HG02798 (cell line): Measurements from ENCODE around the gene PDK2.

Source experiments
- ATAC-seq: cut with Tn5 transposase; IDR thresholded peaks from one replicate; pipeline ENCODE4 v1.9.1; 2021; ENCODE audit warnings: mild to moderate bottlenecking; ENCODE audit not compliant: unreplicated experiment, poor library complexity

The PDK2 gene

GRCh38 chr17:50113624-50114320 is 18.6 kb downstream of the PDK2 start:
- ATAC-seq: no peak

GRCh38 chr17:50114401-50114800 is 19.2 kb downstream of the PDK2 start:
- ATAC-seq: no peak

- ATAC-seq: no peak
Measured at GRCh38 chr17:50114849-50115357, 19.8 kb downstream of the PDK2 start.

- ATAC-seq: no peak
Measured at GRCh38 chr17:50115756-50116155, 20.6 kb downstream of the PDK2 start.

- ATAC-seq: no peak
Measured at GRCh38 chr17:50117202-50118051, 22.3 kb downstream of the PDK2 start.

- ATAC-seq: no peak
Measured at GRCh38 chr17:50118076-50118827, 23.1 kb downstream of the PDK2 start.

- no peak for ATAC-seq
Measured at GRCh38 chr17:50118828-50119218, 23.7 kb downstream of the PDK2 start.

GRCh38 chr17:50120475-50121253 is 25.5 kb downstream of the PDK2 start:
- ATAC-seq: no peak

GRCh38 chr17:50122945-50123344 is 27.8 kb downstream of the PDK2 start:
- ATAC-seq: no peak

GRCh38 chr17:50123649-50124349 is 28.6 kb downstream of the PDK2 start:
- no peak for ATAC-seq

GRCh38 chr17:50125420-50125997 is 30.4 kb downstream of the PDK2 start:
- no peak for ATAC-seq

GRCh38 chr17:50127697-50128361 is 32.7 kb downstream of the PDK2 start:
- ATAC-seq: no peak

- ATAC-seq: no peak
Measured at GRCh38 chr17:50128441-50129352, 33.5 kb downstream of the PDK2 start.

GRCh38 chr17:50129353-50129727 is 34.2 kb downstream of the PDK2 start:
- no peak for ATAC-seq

GRCh38 chr17:50129728-50130558 is 34.8 kb downstream of the PDK2 start, which contains the start of gene SAMD14:
Gene SAMD14, minus strand, starts transcription at chr17:50130160. Its CDS starts 5,201 bp downstream, at chr17:50124959.
- peak; percentile 45 for ATAC-seq

- no peak for ATAC-seq
Measured at GRCh38 chr17:50130559-50131305, 35.6 kb downstream of the PDK2 start.
